H1 (cell line): ENCODE results near the gene E2F1. TPM values are rescaled to one million over a fixed set of nuclear protein-coding genes. Genes with fewer than 3 reads are reported as not detected.

Experiments used
- CTCF ChIA-PET: fragments of 300-600 bp; sonication (Branson Sonifier 250); formaldehyde crosslinking; loops from one replicate; lab custom pipeline; 2021; ENCODE audit not compliant: partially characterized antibody; lab: Charles Lee
- POLR2A ChIA-PET: fragments of 300-600 bp; sonication (Branson Sonifier 250); formaldehyde crosslinking; loops from one replicate; lab custom pipeline; 2021; ENCODE audit warnings: inconsistent platforms; ENCODE audit not compliant: partially characterized antibody; lab: Charles Lee
- DNase-seq, 2 experiments: peaks; one replicate each; pipeline versions ENCODE4 v3.0.0 to v3.0.0-alpha.2; 2010 to 2022; ENCODE audit warnings: low spot score in 2 of 2, low read depth in 1 of 2, mixed read lengths in 1 of 2
- FAIRE-seq: peaks from 2 replicates; lab custom pipeline; 2011; peaks lifted over from hg19 to GRCh38; lab: Jason Lieb, UNC
- H2AFZ ChIP-seq: 2 replicates; pipeline ENCODE4 v1.8.1; 2012; ENCODE audit warnings: low read length, inconsistent platforms
- H2AK5ac ChIP-seq: 2 replicates; pipeline ENCODE4 v1.6.1; 2013; ENCODE audit warnings: low read depth, low read length
- H2BK120ac ChIP-seq: replicated peaks from 2 replicates; pipeline ENCODE3; 2013; ENCODE audit warnings: low read depth, low read length, inconsistent platforms
- H2BK12ac ChIP-seq: 2 replicates; pipeline ENCODE4 v1.6.1; 2013; ENCODE audit warnings: low read depth, low read length
- H2BK15ac ChIP-seq: 2 replicates; pipeline ENCODE4 v1.6.1; 2013; ENCODE audit warnings: low read length
- H2BK20ac ChIP-seq: 2 replicates; pipeline ENCODE4 v1.6.1; 2013; ENCODE audit warnings: low read length
- H2BK5ac ChIP-seq: 2 replicates; pipeline ENCODE4 v1.6.1; 2013; ENCODE audit warnings: low read depth, low read length
- H3K14ac ChIP-seq: 2 replicates; pipeline ENCODE4 v1.6.1; 2013; ENCODE audit warnings: inconsistent platforms; ENCODE audit not compliant: insufficient read length
- H3K18ac ChIP-seq: 2 replicates; pipeline ENCODE4 v1.6.1; 2013; ENCODE audit warnings: low read length; ENCODE audit errors: extremely low read depth
- H3K23ac ChIP-seq: 2 replicates; pipeline ENCODE4 v1.6.1; 2013; ENCODE audit warnings: inconsistent platforms; ENCODE audit not compliant: insufficient read length
- H3K23me2 ChIP-seq: 2 replicates; pipeline ENCODE4 v1.6.1; 2013; ENCODE audit warnings: low read depth, low read length
- H3K27ac ChIP-seq: 2 replicates; pipeline ENCODE4 v1.6.1; 2011; ENCODE audit warnings: low read depth, low read length, inconsistent platforms
- H3K27me3 ChIP-seq, 4 experiments: replicated peaks in 1 of 4; 1 replicate in 1 of 4; 2 replicates in 3 of 4; pipeline versions ENCODE4 v1.6.1 to v1.8.1; 2011 to 2013; ENCODE audit warnings: low read length in 3 of 4, mild to moderate bottlenecking in 3 of 4, inconsistent platforms in 2 of 4, mixed read lengths in 2 of 4, moderate library complexity in 1 of 4; ENCODE audit not compliant: control insufficient read depth in 3 of 4, insufficient read depth in 3 of 4; ENCODE audit errors: extremely low read depth in 1 of 4
- H3K36me3 ChIP-seq, 4 experiments: 2 replicates each; pipeline versions ENCODE4 v1.6.1 to v1.8.1; 2011 to 2013; ENCODE audit warnings: mild to moderate bottlenecking in 4 of 4, low read length in 3 of 4, moderate library complexity in 2 of 4, control low read depth in 1 of 4, inconsistent platforms in 1 of 4; ENCODE audit not compliant: insufficient read depth in 4 of 4, control insufficient read depth in 2 of 4
- H3K4ac ChIP-seq: replicated peaks from 2 replicates; pipeline ENCODE3; 2013; ENCODE audit warnings: low read length, low read depth, mixed read lengths, inconsistent platforms; ENCODE audit not compliant: insufficient read length
- H3K4me1 ChIP-seq, 4 experiments: replicated peaks in 1 of 4; 1 replicate in 1 of 4; 2 replicates in 3 of 4; pipeline versions ENCODE4 v1.6.1 to v1.8.1; 2011 to 2013; ENCODE audit warnings: low read length in 3 of 4, inconsistent platforms in 2 of 4, mixed read lengths in 1 of 4; ENCODE audit not compliant: insufficient read depth in 4 of 4, control insufficient read depth in 3 of 4
- H3K4me2 ChIP-seq, 2 experiments: 2 replicates each; pipeline versions ENCODE4 v1.6.1 to v1.8.1; 2011 to 2013; ENCODE audit warnings: low read depth in 2 of 2, low read length in 2 of 2, control low read depth in 1 of 2, inconsistent platforms in 1 of 2, mild to moderate bottlenecking in 1 of 2; ENCODE audit not compliant: insufficient read depth in 1 of 2
- H3K4me3 ChIP-seq, 4 experiments: fragments of 200-600, 300-600 bp in 1 of 4; sonication (generic), shearing (Covaris generic), sonication (Bioruptor Twin) in 1 of 4; 2 replicates each; pipeline versions ENCODE4 v1.5.1 to v1.8.1; 2011 to 2016; ENCODE audit warnings: low read length in 4 of 4, low read depth in 3 of 4, control low read depth in 2 of 4, inconsistent platforms in 2 of 4, mild to moderate bottlenecking in 2 of 4, mixed read lengths in 1 of 4, moderate library complexity in 1 of 4; ENCODE audit not compliant: insufficient read depth in 2 of 4; ENCODE audit errors: extremely low read depth in 1 of 4
- H3K56ac ChIP-seq: replicated peaks from 2 replicates; pipeline ENCODE3; 2013; ENCODE audit warnings: low read depth, mild to moderate bottlenecking, mixed read lengths, low read length, inconsistent platforms; ENCODE audit not compliant: insufficient read length
- H3K79me1 ChIP-seq: 2 replicates; pipeline ENCODE4 v1.6.1; 2013; ENCODE audit warnings: low read depth, low read length, control low read depth
- H3K79me2 ChIP-seq, 2 experiments: 2 replicates each; pipeline versions ENCODE4 v1.6.1 to v1.8.1; 2012 to 2013; ENCODE audit warnings: low read length in 2 of 2, mild to moderate bottlenecking in 2 of 2, inconsistent platforms in 1 of 2; ENCODE audit not compliant: insufficient read depth in 2 of 2, control insufficient read depth in 1 of 2
- H3K9ac ChIP-seq, 4 experiments: replicated peaks in 1 of 4; 1 replicate in 1 of 4; 2 replicates in 3 of 4; pipeline versions ENCODE4 v1.6.1 to v1.8.1; 2011 to 2013; ENCODE audit warnings: low read depth in 3 of 4, low read length in 3 of 4, control low read depth in 2 of 4, mild to moderate bottlenecking in 2 of 4, moderate library complexity in 2 of 4, inconsistent platforms in 1 of 4; ENCODE audit errors: extremely low read depth in 1 of 4
- H3K9me3 ChIP-seq, 2 experiments: 2 replicates each; pipeline versions ENCODE4 v1.6.1 to v1.8.1; 2012 to 2013; ENCODE audit warnings: mild to moderate bottlenecking in 2 of 2, moderate library complexity in 2 of 2, control low read depth in 1 of 2, inconsistent platforms in 1 of 2, low read depth in 1 of 2, low read length in 1 of 2, mixed read lengths in 1 of 2; ENCODE audit not compliant: insufficient read depth in 2 of 2
- H4K20me1 ChIP-seq, 2 experiments: replicated peaks in 1 of 2; 2 replicates each; pipeline versions ENCODE3 to v1.8.1; 2011 to 2013; ENCODE audit warnings: inconsistent platforms in 2 of 2, low read length in 2 of 2, mild to moderate bottlenecking in 1 of 2; ENCODE audit not compliant: insufficient read depth in 2 of 2, control insufficient read depth in 1 of 2
- H4K5ac ChIP-seq: 2 replicates; pipeline ENCODE4 v1.6.1; 2013; ENCODE audit warnings: low read length, low read depth, mixed read lengths, inconsistent platforms; ENCODE audit not compliant: insufficient read length
- H4K8ac ChIP-seq: 2 replicates; pipeline ENCODE4 v1.8.0; 2013; ENCODE audit warnings: mild to moderate bottlenecking, moderate library complexity, low read length, inconsistent platforms; ENCODE audit not compliant: insufficient read depth; ENCODE audit errors: extremely low read depth
- H4K91ac ChIP-seq: replicated peaks from 2 replicates; pipeline ENCODE3; 2013; ENCODE audit warnings: low read length, mixed read lengths, inconsistent platforms; ENCODE audit not compliant: insufficient read length
- ASH2L ChIP-seq: fragments of 200-600, 300-600 bp; sonication (generic); IDR thresholded peaks from one replicate; pipeline ENCODE4 v1.7.1; 2017; ENCODE audit warnings: low read length
- ATF3 ChIP-seq: IDR thresholded peaks from 2 replicates; pipeline ENCODE4 v1.6.1; 2011; ENCODE audit warnings: low read depth, mild to moderate bottlenecking, low read length; ENCODE audit not compliant: insufficient read depth
- CTCF ChIP-seq, 3 experiments: IDR thresholded peaks; 1 replicate in 2 of 3; 2 replicates in 1 of 3; pipeline versions ENCODE4 v1.5.1 to v1.6.1; 2011; ENCODE audit warnings: low read length in 3 of 3, mild to moderate bottlenecking in 3 of 3, inconsistent platforms in 2 of 3, low read depth in 1 of 3, moderate library complexity in 1 of 3; ENCODE audit not compliant: insufficient read depth in 1 of 3; ENCODE audit errors: control extremely low read depth in 1 of 3
- EGR1 ChIP-seq: IDR thresholded peaks from 2 replicates; pipeline ENCODE4 v1.6.1; 2011; ENCODE audit warnings: low read depth, low read length, borderline replicate concordance
- EP300 ChIP-seq, 2 experiments: IDR thresholded peaks; 1 replicate in 1 of 2; 2 replicates in 1 of 2; pipeline ENCODE4 v1.6.1; 2011 to 2012; ENCODE audit warnings: low read depth in 2 of 2, low read length in 2 of 2, mild to moderate bottlenecking in 2 of 2, borderline replicate concordance in 1 of 2, inconsistent platforms in 1 of 2, moderate library complexity in 1 of 2
- MAX ChIP-seq: IDR thresholded peaks from 2 replicates; pipeline ENCODE4 v1.6.1; 2012; ENCODE audit warnings: inconsistent platforms
- POLR2AphosphoS5 ChIP-seq: IDR thresholded peaks from 2 replicates; pipeline ENCODE4 v1.6.1; 2011; ENCODE audit warnings: low read depth, low read length
- TCF12 ChIP-seq: IDR thresholded peaks from 2 replicates; pipeline ENCODE4 v1.6.1; 2011; ENCODE audit warnings: low read depth, mild to moderate bottlenecking, low read length
- WGBS, 2 experiments: shearing (Covaris generic) in 1 of 2; methylation state at CpG; one replicate each; pipeline versions ENCODE4 v1.1.6 to v1.1.7; 2013 to 2015; ENCODE audit warnings: low lambda C conversion rate in 2 of 2, mixed read lengths in 2 of 2, inconsistent platforms in 1 of 2, low coverage in 1 of 2, missing lambda C conversion rate in 1 of 2; ENCODE audit not compliant: insufficient replicate concordance in 2 of 2, insufficient coverage in 1 of 2, insufficient read length in 1 of 2; ENCODE audit errors: extremely low coverage in 1 of 2, missing lambda C conversion rate in 1 of 2; 5-methylcytosine and 5-hydroxymethylcytosine counted together
- polyA plus RNA-seq, 7 experiments: library from polyadenylated mRNA; depleted of rRNA in 3 of 7; stranded (reverse) in 5 of 7; unstranded in 2 of 7; fragments of >200 nt in 5 of 7; fragments of 200-250 nt in 2 of 7; gene quantifications; 1 replicate in 5 of 7; 2 replicates in 1 of 7; 4 replicates in 1 of 7; pipeline versions ENCODE4 v1.2.1 to v1.2.3, GENCODE V29; 2011 to 2013; ENCODE audit warnings: missing spikeins in 2 of 7, mixed read lengths in 2 of 7
- total RNA-seq: library from RNA; stranded (reverse); fragmentation: NEBNext Ultra II Directional; extraction: Animal tissue kit (Norgen Biotek cat#: 25700); gene quantifications from 2 replicates; pipeline ENCODE4 v1.2.1, GENCODE V29; 2021

E2F1 gene
- total and polyA plus RNA-seq, 2 of the 8 experiments (the other 6 are each of a cell fraction or from before 2014, with no cell fraction given), result 33.4 to 35.8 TPM

GRCh38 chr20:33660035-33660684 is 26.0 kb downstream of the E2F1 start:
- Histone ChIP-seq H2BK20ac (no peak overlapping the region), H4K20me1 (peaks cover 0 to 8% of the 10 kb centered on the region in 2 experiments), H3K4me3 (no peak overlapping the region), H3K23ac (no peak overlapping the region), H4K8ac (no peak overlapping the region), H3K27me3 (no peaks in the 10 kb centered on the region), H3K36me3 (peaks cover 0 to 11% (median 0%) of the 10 kb centered on the region in 4 experiments; a peak in 2 of 8 replicates), H4K5ac (no peak overlapping the region), H3K4ac (no peak overlapping the region), H2BK5ac (no peak overlapping the region), H4K91ac (no peak overlapping the region), H2BK15ac (no peak overlapping the region), H2AK5ac (no peak overlapping the region), H2BK12ac (no peak overlapping the region), H3K79me2 (no peaks in the 10 kb centered on the region), H3K56ac (no peak overlapping the region), H3K14ac (no peak overlapping the region), H3K4me2 (no peak overlapping the region), H3K23me2 (peaks cover 11% of the 10 kb centered on the region; the same call in 1 of the 2 replicates), H3K79me1 (no peaks in the 10 kb centered on the region), H3K27ac (no peak overlapping the region), H3K9ac (no peak overlapping the region), H2AFZ (no peak overlapping the region), H3K18ac (no peak overlapping the region), H3K9me3 (no peaks in the 10 kb centered on the region), H2BK120ac (no peak overlapping the region), H3K4me1 (peaks cover 0 to 9% (median 6%) of the 10 kb centered on the region in 4 experiments; a peak in 4 of 7 replicates)
- WGBS, 2 experiments, result 93% methylated on average over 21 of the region's 21 CpGs; no CpG with 5 or more reads in 1 of the 2 experiments
- FAIRE-seq (no peak), DNase-seq (no peak)
- CTCF ChIA-PET, result interaction anchor here (1.1 kb wide), 1 partner anchor 215 kb away, joined by 3 read pairs; no protein-coding TSS in a partner anchor
- POLR2A ChIA-PET, result interaction anchor here (17.9 kb wide), 1 partner anchor 19 kb away, joined by 245 read pairs; the partner anchor contains the start of gene NECAB3
- TF ChIP-seq EGR1 (no peak), TCF12 (no peak), POLR2AphosphoS5 (no peak), ASH2L (no peak), EP300 (IDR thresholded peaks at IDR 0.05; ENCODE audit: borderline replicate concordance in 1 of 2, low read depth in 2 of 2, low read length in 2 of 2) (no peak), CTCF (IDR thresholded peaks at IDR 0.05; ENCODE audit: control extremely low read depth in 1 of 3, insufficient read depth in 1 of 3, low read depth in 1 of 3, low read length in 3 of 3) (no peak), MAX (no peak), ATF3 (no peak)
